Gastroesophageal sphincter (tissue), 3 donors: ENCODE data around the gene CSMD2.

Experiments used
- CTCF ChIP-seq, 4 experiments: fragments of 200-600 bp in 2 of 4; fragments of 450-650 bp in 2 of 4; sonication (generic) in 1 of 4; IDR thresholded peaks; one replicate each; pipeline ENCODE4 v1.5.1; 2017 to 2019; ENCODE audit warnings: antibody characterized with exemption in 4 of 4, mild to moderate bottlenecking in 2 of 4, moderate library complexity in 2 of 4
- POLR2AphosphoS5 ChIP-seq: sonication (generic); formaldehyde crosslinking; IDR thresholded peaks from one replicate; pipeline ENCODE4 v1.6.1; 2017; ENCODE audit warnings: antibody characterized with exemption

GRCh38 chr1:34019741-34020552, 145.1 kb downstream of the CSMD2 start:
- TF ChIP-seq CTCF (IDR thresholded peaks at IDR 0.05) (no peak), POLR2AphosphoS5 (no peak)
